ENCODE results near the gene IFIT2.
A peak's percentile ranks its signal among the peaks of the same experiment; 100 is the strongest.
"Not testable (repeated sequence)": the region's sequence is repeated elsewhere in the genome, so short reads cannot be mapped to it uniquely, and the experiment has no call there.

IFIT2 gene

GRCh38 chr10:89281606-89282395 lies 20.0 kb upstream of the IFIT2 start:
- no peak for DNase-seq

GRCh38 chr10:89283025-89283935 lies 18.6 kb upstream of the IFIT2 start:
- DNase-seq = peak; percentile 70

- peak; percentile 80 for DNase-seq
Observed at GRCh38 chr10:89283936-89284475, 17.8 kb upstream of the IFIT2 start.

- not testable (repeated sequence) for DNase-seq
Observed at GRCh38 chr10:89284711-89285110, 17.1 kb upstream of the IFIT2 start.

- DNase-seq = not testable (repeated sequence)
Observed at GRCh38 chr10:89285303-89285702, 16.5 kb upstream of the IFIT2 start.

- no peak for DNase-seq
Observed at GRCh38 chr10:89294721-89295239, 7.1 kb upstream of the IFIT2 start.

GRCh38 chr10:89295597-89295996 lies 6.2 kb upstream of the IFIT2 start:
- no peak for DNase-seq

- DNase-seq = no peak
Observed at GRCh38 chr10:89296220-89296648, 5.6 kb upstream of the IFIT2 start.

GRCh38 chr10:89297356-89297755 lies 4.5 kb upstream of the IFIT2 start:
- DNase-seq = no peak

- DNase-seq = no peak
Observed at GRCh38 chr10:89297791-89298190, 4.1 kb upstream of the IFIT2 start.

- no peak for DNase-seq
Observed at GRCh38 chr10:89299031-89299430, 2.8 kb upstream of the IFIT2 start.

- no peak for DNase-seq
Observed at GRCh38 chr10:89301232-89301631, 614 bp upstream of the IFIT2 start.

- DNase-seq = peak; percentile 4
Observed at GRCh38 chr10:89302625-89303024, 779 bp downstream of the IFIT2 start.

GRCh38 chr10:89303161-89303560 lies 1.3 kb downstream of the IFIT2 start:
- DNase-seq = peak; percentile 11

GRCh38 chr10:89304026-89304425 lies 2.2 kb downstream of the IFIT2 start:
- no peak for DNase-seq

GRCh38 chr10:89304446-89304845 lies 2.6 kb downstream of the IFIT2 start:
- no peak for DNase-seq

- DNase-seq = no peak
Observed at GRCh38 chr10:89304925-89305324, 3.1 kb downstream of the IFIT2 start.

GRCh38 chr10:89305766-89306433 lies 4.1 kb downstream of the IFIT2 start:
- no peak for DNase-seq

- DNase-seq = no peak
Observed at GRCh38 chr10:89306434-89307268, 4.8 kb downstream of the IFIT2 start.

GRCh38 chr10:89307269-89307577 lies 5.4 kb downstream of the IFIT2 start:
- no peak for DNase-seq

- no peak for DNase-seq
Observed at GRCh38 chr10:89308266-89308665, 6.4 kb downstream of the IFIT2 start.

GRCh38 chr10:89308736-89309135 lies 6.9 kb downstream of the IFIT2 start:
- DNase-seq = no peak

All from retina (tissue), 1 donor.